OCI-LY1 (cell line): Measurements from ENCODE around the gene PTPRU.
"Not testable (repeated sequence)": the region's sequence is repeated elsewhere in the genome, so short reads cannot be mapped to it uniquely, and the experiment has no call there.

Source experiments
- H2AFZ ChIP-seq: fragments of 200-600 bp; sonication (generic), shearing (Covaris generic); 2 replicates; pipeline ENCODE4 v1.6.0; 2014; ENCODE audit warnings: antibody characterized with exemption, mild to moderate bottlenecking, low read length
- H3F3A ChIP-seq: fragments of 200-600 bp; sonication (generic), shearing (Covaris generic); 2 replicates; pipeline ENCODE4 v1.6.0; 2014; ENCODE audit warnings: mild to moderate bottlenecking, antibody characterized with exemption, low read length, moderate library complexity; ENCODE audit not compliant: insufficient read depth
- H3K27ac ChIP-seq: fragments of 200-600 bp; sonication (generic); 2 replicates; pipeline ENCODE4 v1.5.1; 2014; ENCODE audit warnings: low read length, mixed run types, mild to moderate bottlenecking, low read depth; ENCODE audit not compliant: poor library complexity, severe bottlenecking
- H3K27me3 ChIP-seq: fragments of 200-600 bp; sonication (generic); 2 replicates; pipeline ENCODE4 v1.6.0; 2014; ENCODE audit warnings: antibody characterized with exemption, mild to moderate bottlenecking, low read length, moderate library complexity; ENCODE audit not compliant: insufficient read depth
- H3K36me3 ChIP-seq: fragments of 200-600 bp; sonication (generic); 2 replicates; pipeline ENCODE4 v1.6.1; 2014; ENCODE audit warnings: mild to moderate bottlenecking, antibody characterized with exemption, low read length, moderate library complexity, mixed read lengths; ENCODE audit not compliant: insufficient read depth
- H3K4me1 ChIP-seq: fragments of 200-600 bp; sonication (generic); 2 replicates; pipeline ENCODE4 v1.5.1; 2014; ENCODE audit warnings: mild to moderate bottlenecking, low read length, moderate library complexity; ENCODE audit not compliant: insufficient read depth, severe bottlenecking
- H3K4me2 ChIP-seq: fragments of 200-600 bp; sonication (generic), shearing (Covaris generic); 2 replicates; pipeline ENCODE4 v1.6.1; 2014; ENCODE audit warnings: low read length
- H3K4me3 ChIP-seq: fragments of 200-600 bp; sonication (generic); 2 replicates; pipeline ENCODE4 v1.5.1; 2014; ENCODE audit warnings: low read length, low read depth, mild to moderate bottlenecking, mixed read lengths; ENCODE audit not compliant: poor library complexity, severe bottlenecking
- H3K79me2 ChIP-seq: fragments of 200-600 bp; shearing (Covaris generic); 2 replicates; pipeline ENCODE4 v1.6.1; 2016; ENCODE audit warnings: mixed run types, low read length, mixed read lengths; ENCODE audit not compliant: insufficient read depth
- H3K9ac ChIP-seq: fragments of 200-600 bp; sonication (generic), shearing (Covaris generic); 2 replicates; pipeline ENCODE4 v1.6.1; 2014; ENCODE audit warnings: mild to moderate bottlenecking, low read length, mixed read lengths
- H3K9me2 ChIP-seq: fragments of 200-600 bp; sonication (generic), shearing (Covaris generic); 2 replicates; pipeline ENCODE4 v1.6.1; 2014; ENCODE audit warnings: low read depth, mild to moderate bottlenecking, low read length, mixed read lengths
- H3K9me3 ChIP-seq: fragments of 200-600 bp; shearing (Covaris generic); 2 replicates; pipeline ENCODE4 v1.6.1; 2014; ENCODE audit warnings: low read length, mixed read lengths
- H4K20me1 ChIP-seq: fragments of 200-600 bp; sonication (generic), shearing (Covaris generic); 2 replicates; pipeline ENCODE4 v1.6.0; 2016; ENCODE audit warnings: mild to moderate bottlenecking, low read length; ENCODE audit not compliant: insufficient read depth
- EZH2 ChIP-seq: fragments of 200-600 bp; sonication (generic), shearing (Covaris generic); IDR thresholded peaks from 2 replicates; pipeline ENCODE4 v1.8.0; 2017; ENCODE audit warnings: borderline replicate concordance, mixed run types, mild to moderate bottlenecking, antibody characterized with exemption, low read length, moderate library complexity, mixed read lengths
- TF ChIP-seq, protein P1 (sequence below): fragments of 200-600 bp; sonication (generic), shearing (Covaris generic); IDR thresholded peaks from 2 replicates; pipeline ENCODE4 v1.5.1; 2017; ENCODE audit warnings: mild to moderate bottlenecking, antibody characterized with exemption, low read length, moderate library complexity, mixed read lengths

PTPRU gene

GRCh38 chr1:29298246-29298645 lies 61.9 kb downstream of the PTPRU start:
- no peaks in the 10 kb centered on the region for H3K9me3 ChIP-seq

DNA sequence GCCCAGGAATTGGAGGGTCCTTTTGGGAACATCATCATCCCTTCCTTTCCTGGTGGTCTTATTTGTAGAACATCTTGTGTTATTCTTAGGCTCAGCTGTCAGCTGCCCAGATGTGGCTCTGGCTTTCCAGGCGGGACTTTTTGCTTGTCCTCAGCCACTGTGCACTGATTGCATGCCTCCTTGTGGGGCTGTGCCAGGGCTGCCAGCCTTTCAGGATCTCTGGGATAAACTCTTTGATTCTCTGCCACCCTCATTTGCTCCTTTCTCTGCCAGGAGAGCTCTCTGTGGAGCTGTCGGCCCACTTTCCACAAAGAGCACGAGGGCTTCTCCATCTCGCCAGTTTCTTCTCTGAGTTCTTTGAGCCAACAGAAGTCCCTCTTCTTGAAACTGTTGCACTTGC lies 63.1 kb downstream of the PTPRU start:
- no peak overlapping the region for H2AFZ ChIP-seq
- H3K36me3 ChIP-seq: no peaks in the 10 kb centered on the region
- no peak overlapping the region for H3K27ac ChIP-seq
- H3K79me2 ChIP-seq: no peaks in the 10 kb centered on the region
- H4K20me1 ChIP-seq: no peaks in the 10 kb centered on the region
- no peaks in the 10 kb centered on the region for H3F3A ChIP-seq
- no peak overlapping the region for H3K9ac ChIP-seq
- H3K27me3 ChIP-seq: no peaks in the 10 kb centered on the region
- no peaks in the 10 kb centered on the region for H3K4me1 ChIP-seq
- H3K4me2 ChIP-seq: no peak overlapping the region
- no peaks in the 10 kb centered on the region for H3K9me3 ChIP-seq
- TF ChIP-seq, protein P1, sequence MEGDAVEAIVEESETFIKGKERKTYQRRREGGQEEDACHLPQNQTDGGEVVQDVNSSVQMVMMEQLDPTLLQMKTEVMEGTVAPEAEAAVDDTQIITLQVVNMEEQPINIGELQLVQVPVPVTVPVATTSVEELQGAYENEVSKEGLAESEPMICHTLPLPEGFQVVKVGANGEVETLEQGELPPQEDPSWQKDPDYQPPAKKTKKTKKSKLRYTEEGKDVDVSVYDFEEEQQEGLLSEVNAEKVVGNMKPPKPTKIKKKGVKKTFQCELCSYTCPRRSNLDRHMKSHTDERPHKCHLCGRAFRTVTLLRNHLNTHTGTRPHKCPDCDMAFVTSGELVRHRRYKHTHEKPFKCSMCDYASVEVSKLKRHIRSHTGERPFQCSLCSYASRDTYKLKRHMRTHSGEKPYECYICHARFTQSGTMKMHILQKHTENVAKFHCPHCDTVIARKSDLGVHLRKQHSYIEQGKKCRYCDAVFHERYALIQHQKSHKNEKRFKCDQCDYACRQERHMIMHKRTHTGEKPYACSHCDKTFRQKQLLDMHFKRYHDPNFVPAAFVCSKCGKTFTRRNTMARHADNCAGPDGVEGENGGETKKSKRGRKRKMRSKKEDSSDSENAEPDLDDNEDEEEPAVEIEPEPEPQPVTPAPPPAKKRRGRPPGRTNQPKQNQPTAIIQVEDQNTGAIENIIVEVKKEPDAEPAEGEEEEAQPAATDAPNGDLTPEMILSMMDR: no peak
- no peak for TF ChIP-seq EZH2
- H3K4me3 ChIP-seq: no peak overlapping the region
- H3K9me2 ChIP-seq: no peaks in the 10 kb centered on the region

More at GRCh38 chr1:29298246-29298645, 61.9 kb downstream of the PTPRU start:
- Histone ChIP-seq H3K4me1 (no peaks in the 10 kb centered on the region), H3K4me2 (no peak overlapping the region), H3K27ac (no peak overlapping the region), H3K27me3 (no peaks in the 10 kb centered on the region), H4K20me1 (no peaks in the 10 kb centered on the region), H3K9ac (no peak overlapping the region), H3F3A (no peaks in the 10 kb centered on the region), H2AFZ (no peak overlapping the region), H3K79me2 (no peaks in the 10 kb centered on the region), H3K9me2 (no peaks in the 10 kb centered on the region), H3K4me3 (no peak overlapping the region), H3K36me3 (no peaks in the 10 kb centered on the region)
- TF ChIP-seq EZH2: no peak
- TF ChIP-seq, protein P1: no peak

DNA sequence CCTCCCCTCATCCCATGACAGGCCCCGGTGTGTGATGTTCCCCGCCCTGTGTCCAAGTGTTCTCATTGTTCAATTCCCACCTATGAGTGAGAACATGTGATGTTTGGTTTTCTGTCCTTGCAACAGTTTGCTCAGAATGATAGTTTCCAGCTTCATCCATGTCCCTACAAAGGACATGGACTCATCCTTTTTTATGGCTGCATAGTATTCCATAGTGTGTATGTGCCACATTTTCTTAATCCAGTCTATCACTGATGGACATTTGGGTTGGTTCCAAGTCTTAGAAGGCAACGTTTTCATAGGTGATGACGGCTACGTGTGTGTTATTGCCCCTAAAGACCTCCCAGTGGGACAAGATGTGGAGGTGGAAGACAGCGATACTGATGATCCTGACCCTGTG lies 65.4 kb downstream of the PTPRU start:
- H3K36me3 ChIP-seq, H4K20me1 ChIP-seq, H3K27ac ChIP-seq, H3K4me1 ChIP-seq, H3K9me2 ChIP-seq, H3K9ac ChIP-seq, H3K4me3 ChIP-seq, H3K9me3 ChIP-seq, H3K27me3 ChIP-seq, H2AFZ ChIP-seq, H3K79me2 ChIP-seq, H3K4me2 ChIP-seq, H3F3A ChIP-seq: not testable (repeated sequence)

DNA sequence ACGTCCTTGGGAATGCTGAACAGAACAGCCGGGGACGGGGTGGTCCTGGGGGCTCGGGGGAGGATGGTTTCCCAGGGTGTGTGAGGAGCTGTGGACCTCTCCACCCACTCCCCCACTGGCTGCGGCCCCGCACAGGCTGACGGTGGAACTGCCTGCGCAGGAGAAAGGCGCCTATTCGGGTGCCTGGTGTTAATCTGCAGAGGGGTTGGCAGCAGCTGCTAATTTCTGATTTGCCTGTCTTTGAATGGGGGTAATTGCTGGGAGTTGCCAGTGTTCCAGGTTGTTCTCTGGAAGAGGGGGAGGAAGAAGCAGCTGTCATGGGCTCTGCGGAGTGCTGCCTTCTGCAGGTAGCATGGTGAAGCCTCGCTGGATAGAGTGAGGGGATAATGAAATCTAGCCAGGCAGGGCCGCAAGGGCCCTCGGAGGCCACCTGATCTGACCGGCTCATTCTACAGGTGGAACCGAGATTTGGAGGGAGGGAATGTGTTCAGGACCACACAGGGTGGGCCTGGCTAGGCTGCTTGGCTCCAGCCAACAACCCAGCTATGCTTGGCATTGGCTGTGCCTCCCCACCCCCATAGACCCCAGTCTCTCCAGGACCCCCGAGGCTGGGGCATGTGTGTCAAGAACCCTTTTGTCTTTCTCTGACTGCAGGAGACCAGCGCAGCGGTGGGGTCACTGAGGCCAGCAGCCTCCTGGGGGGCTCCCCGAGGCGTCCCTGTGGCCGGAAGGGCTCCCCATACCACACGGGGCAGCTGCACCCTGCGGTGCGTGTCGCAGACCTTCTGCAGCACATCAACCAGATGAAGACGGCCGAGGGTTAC lies 67.1 kb downstream of the PTPRU start:
- H3K4me3 ChIP-seq: no peak overlapping the region
- no peaks in the 10 kb centered on the region for H3K4me1 ChIP-seq
- TF ChIP-seq, protein P1: no peak
- no peak for TF ChIP-seq EZH2
- H3K4me2 ChIP-seq: no peak overlapping the region
- no peaks in the 10 kb centered on the region for H3K9me2 ChIP-seq
- no peak overlapping the region for H3K27ac ChIP-seq
- no peaks in the 10 kb centered on the region for H3F3A ChIP-seq
- H3K27me3 ChIP-seq: no peaks in the 10 kb centered on the region
- H4K20me1 ChIP-seq: no peaks in the 10 kb centered on the region
- no peak overlapping the region for H3K9ac ChIP-seq
- no peak overlapping the region for H2AFZ ChIP-seq
- no peaks in the 10 kb centered on the region for H3K36me3 ChIP-seq
- no peaks in the 10 kb centered on the region for H3K79me2 ChIP-seq
- H3K9me3 ChIP-seq: no peaks in the 10 kb centered on the region
